Astrocyte of the spinal cord (primary cell): Measurements from ENCODE around the gene NPAS4.

Source experiments
- DNase-seq: peaks from one replicate; pipeline ENCODE4 v3.0.0; 2011; ENCODE audit warnings: low read depth, low spot score
- H3K4me3 ChIP-seq: 2 replicates; pipeline ENCODE4 v1.5.1; 2011; ENCODE audit warnings: low read depth, mild to moderate bottlenecking, low read length, moderate library complexity
- CTCF ChIP-seq: IDR thresholded peaks from 2 replicates; pipeline ENCODE4 v1.5.1; 2012; ENCODE audit warnings: low read depth, mild to moderate bottlenecking, low read length, inconsistent platforms
- in situ Hi-C: cut with HindIII; loops from 2 replicates; pipeline ENCODE4 v1.10.0; 2017; ENCODE audit warnings: low sequenced_read_pairs

NPAS4 gene

GRCh38 chr11:66388780-66389386 lies 32.0 kb upstream of the NPAS4 start:
- in situ Hi-C loops = no loop called here
- peak; percentile 97 for TF ChIP-seq CTCF
- DNase-seq = peak; percentile 70
- no peak overlapping the region for H3K4me3 ChIP-seq

- no peak overlapping the region for H3K4me3 ChIP-seq
- in situ Hi-C loops = no loop called here
- DNase-seq = no peak
- no peak for TF ChIP-seq CTCF
Observed at GRCh38 chr11:66391322-66391721, 29.5 kb upstream of the NPAS4 start.

GRCh38 chr11:66393954-66394353 lies 26.9 kb upstream of the NPAS4 start:
- DNase-seq = no peak
- no peak overlapping the region for H3K4me3 ChIP-seq
- no peak for TF ChIP-seq CTCF
- in situ Hi-C loops = no loop called here

GRCh38 chr11:66407651-66408050 lies 13.2 kb upstream of the NPAS4 start:
- H3K4me3 ChIP-seq = no peak overlapping the region
- TF ChIP-seq CTCF = no peak
- no peak for DNase-seq
- in situ Hi-C loops = no loop called here

- in situ Hi-C loops = no loop called here
- peak; percentile 85 for DNase-seq
- peak; percentile 100 for TF ChIP-seq CTCF
- peak overlapping the region; percentile 39 for H3K4me3 ChIP-seq
Observed at GRCh38 chr11:66408488-66409214, 12.2 kb upstream of the NPAS4 start.

GRCh38 chr11:66409226-66409625 lies 11.6 kb upstream of the NPAS4 start:
- no peak overlapping the region for H3K4me3 ChIP-seq
- DNase-seq = no peak
- in situ Hi-C loops = no loop called here
- no peak for TF ChIP-seq CTCF
